HG03095 (cell line): ENCODE results near the gene ABCB9.

Experiments used
- ATAC-seq: cut with Tn5 transposase; IDR thresholded peaks from one replicate; pipeline ENCODE4 v1.9.1; 2021; ENCODE audit warnings: moderate library complexity; ENCODE audit not compliant: unreplicated experiment

Gene ABCB9

GRCh38 chr12:122964439-122965257, 1.6 kb downstream of the ABCB9 start:
- ATAC-seq: no peak

- ATAC-seq: no peak
These were observed 2.4 kb downstream of the ABCB9 start for GRCh38 chr12:122963941-122964265.

GRCh38 chr12:122961531-122962329, 4.5 kb downstream of the ABCB9 start:
- no peak for ATAC-seq

- ATAC-seq: no peak
These were observed 6.1 kb downstream of the ABCB9 start for GRCh38 chr12:122960193-122960569.

GRCh38 chr12:122959566-122960192, 6.6 kb downstream of the ABCB9 start:
- ATAC-seq: no peak

GRCh38 chr12:122958198-122958888, 7.9 kb downstream of the ABCB9 start:
- ATAC-seq: no peak

GRCh38 chr12:122956035-122956434, 10.2 kb downstream of the ABCB9 start:
- no peak for ATAC-seq

- no peak for ATAC-seq
These were observed 11.1 kb downstream of the ABCB9 start for GRCh38 chr12:122955156-122955555.

GRCh38 chr12:122951979-122952892, 14.0 kb downstream of the ABCB9 start:
- peak; percentile 55 for ATAC-seq

- no peak for ATAC-seq
These were observed 14.9 kb downstream of the ABCB9 start for GRCh38 chr12:122951406-122951805.

GRCh38 chr12:122949816-122950675, 16.2 kb downstream of the ABCB9 start:
- ATAC-seq: no peak

- no peak for ATAC-seq
These were observed 16.9 kb downstream of the ABCB9 start for GRCh38 chr12:122949405-122949804.

- ATAC-seq: no peak
These were observed 17.7 kb downstream of the ABCB9 start for GRCh38 chr12:122948605-122949004.

GRCh38 chr12:122947352-122947792, 18.9 kb downstream of the ABCB9 start:
- ATAC-seq: no peak

- ATAC-seq: peak; percentile 67
These were observed 19.4 kb downstream of the ABCB9 start for GRCh38 chr12:122946690-122947341.

- ATAC-seq: no peak
These were observed 21.4 kb downstream of the ABCB9 start for GRCh38 chr12:122944605-122945592.

- ATAC-seq: no peak
These were observed 23.1 kb downstream of the ABCB9 start for GRCh38 chr12:122943196-122943595.
